Measurements from ENCODE around the gene THBD.

Gene THBD

GRCh38 chr20:23035731-23036130 lies 13.7 kb downstream of the THBD start:
- no peak for DNase-seq (ENCODE audit: low read depth)

DNA sequence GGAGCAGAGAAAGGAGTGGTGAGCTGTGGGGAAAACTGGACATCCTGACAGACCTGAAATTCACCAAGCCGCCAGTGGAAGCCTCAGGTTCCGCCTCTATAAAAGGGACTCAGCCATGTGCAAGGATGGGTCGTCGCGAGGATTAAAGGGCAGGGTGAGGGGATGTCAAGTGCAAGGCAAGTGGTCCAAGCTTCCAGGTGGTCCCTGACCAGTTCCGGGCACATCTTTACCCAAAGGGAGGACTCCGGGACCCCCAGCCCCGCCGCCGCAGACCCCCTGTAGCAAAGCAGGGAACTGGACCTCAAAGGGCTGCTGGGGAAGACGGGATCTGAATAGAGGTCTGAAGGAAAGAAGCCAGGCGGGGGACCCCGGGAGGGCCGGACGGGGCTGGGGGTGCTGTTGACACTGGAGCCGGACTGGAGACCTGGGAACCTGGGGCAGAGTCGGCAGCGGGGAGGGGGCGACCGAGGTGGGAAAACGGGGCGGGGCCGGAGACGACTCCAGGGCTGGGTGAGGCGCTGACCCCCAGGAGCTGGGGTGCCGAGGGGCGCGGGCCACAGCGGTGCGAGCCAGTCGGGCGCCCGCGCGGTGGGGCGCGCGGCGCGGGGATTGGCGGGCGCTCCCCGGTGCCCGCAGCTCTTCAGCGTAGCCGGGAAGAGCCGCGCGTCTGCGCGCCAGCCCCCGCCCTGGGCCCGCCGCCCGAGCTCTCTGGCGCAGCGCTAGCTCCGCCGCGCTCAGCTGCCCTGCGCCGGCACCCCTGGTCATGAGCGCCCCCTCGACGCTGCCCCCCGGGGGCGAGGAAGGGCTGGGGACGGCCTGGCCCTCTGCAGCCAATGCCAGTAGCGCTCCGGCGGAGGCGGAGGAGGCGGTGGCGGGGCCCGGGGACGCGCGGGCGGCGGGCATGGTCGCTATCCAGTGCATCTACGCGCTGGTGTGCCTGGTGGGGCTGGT lies 14.5 kb downstream of the THBD start, which contains the start of gene SSTR4:
Gene SSTR4, plus strand, starts transcription at position 592 of the 951 bp plus-strand sequence. Its CDS starts 172 bp downstream, at position 764.
- DNase-seq (ENCODE audit: low read depth) = no peak

DNA sequence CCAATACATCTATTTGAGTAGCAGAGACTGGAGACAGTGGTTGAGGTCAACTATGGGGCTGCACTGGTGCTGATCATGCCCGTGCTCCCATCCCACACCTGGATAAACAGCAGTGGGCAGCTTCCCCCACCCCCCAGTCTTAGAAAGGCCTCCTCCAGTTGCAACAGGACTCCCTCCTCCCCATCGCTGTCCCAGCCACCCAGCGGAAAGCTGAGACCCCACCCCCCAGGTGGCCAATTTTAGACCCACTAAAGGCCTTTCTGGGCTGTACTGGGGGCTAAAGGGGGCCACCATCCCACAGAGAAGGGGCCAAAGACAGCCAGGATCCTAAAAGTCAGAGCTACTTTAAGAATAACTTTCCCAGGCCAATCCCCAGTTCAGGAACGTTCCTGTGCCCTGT lies 15.6 kb downstream of the THBD start:
- DNase-seq (ENCODE audit: low read depth) = no peak

GRCh38 chr20:23032750-23033078 lies 16.8 kb downstream of the THBD start:
- DNase-seq (ENCODE audit: low read depth) = no peak

- DNase-seq (ENCODE audit: low read depth) = no peak
Measured at GRCh38 chr20:23032056-23032749, 17.3 kb downstream of the THBD start.

DNA sequence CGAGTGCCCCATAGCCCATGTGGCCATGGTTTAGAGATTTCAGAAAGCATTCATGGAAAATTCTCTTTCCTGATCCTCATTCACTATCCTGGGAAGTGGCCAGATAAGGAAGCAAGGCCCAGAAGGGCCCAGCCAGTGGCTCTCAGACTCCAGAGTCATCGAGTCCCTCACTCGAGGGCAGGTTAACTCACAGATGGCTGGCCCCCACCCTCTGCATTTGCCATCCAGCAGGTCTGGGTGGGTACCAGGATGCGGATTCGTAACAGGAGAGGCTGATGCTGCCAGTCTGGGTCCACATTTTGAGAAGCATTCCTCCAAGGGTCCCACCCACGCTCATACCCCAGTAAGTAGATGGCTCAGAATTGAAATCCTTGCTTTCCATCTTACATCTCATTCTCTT lies 18.1 kb downstream of the THBD start:
- no peak for DNase-seq (ENCODE audit: low read depth)

GRCh38 chr20:23029324-23029723 lies 20.1 kb downstream of the THBD start:
- DNase-seq (ENCODE audit: low read depth) = no peak

GRCh38 chr20:23028392-23028791 lies 21.1 kb downstream of the THBD start:
- no peak for DNase-seq (ENCODE audit: low read depth)

DNA sequence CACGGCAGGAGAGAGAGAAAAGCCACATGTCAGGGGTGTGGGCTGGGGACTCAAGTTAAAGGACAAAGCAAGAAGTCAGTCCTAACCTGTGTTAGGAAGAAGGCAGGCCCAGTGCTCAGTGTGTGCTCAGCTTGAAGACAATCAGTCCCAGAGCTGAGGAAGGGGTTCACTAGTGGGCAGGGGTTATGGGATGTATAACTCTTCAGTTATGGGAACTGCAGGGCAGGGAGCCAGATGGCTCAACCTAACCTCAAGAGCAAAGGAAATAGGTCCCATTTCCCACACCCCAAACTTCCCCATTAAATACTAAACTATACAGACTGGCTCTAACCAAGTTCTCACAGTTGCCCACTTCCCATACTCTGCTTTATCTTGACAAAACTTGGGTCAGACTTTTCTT lies 21.8 kb downstream of the THBD start:
- DNase-seq (ENCODE audit: low read depth) = no peak

DNA sequence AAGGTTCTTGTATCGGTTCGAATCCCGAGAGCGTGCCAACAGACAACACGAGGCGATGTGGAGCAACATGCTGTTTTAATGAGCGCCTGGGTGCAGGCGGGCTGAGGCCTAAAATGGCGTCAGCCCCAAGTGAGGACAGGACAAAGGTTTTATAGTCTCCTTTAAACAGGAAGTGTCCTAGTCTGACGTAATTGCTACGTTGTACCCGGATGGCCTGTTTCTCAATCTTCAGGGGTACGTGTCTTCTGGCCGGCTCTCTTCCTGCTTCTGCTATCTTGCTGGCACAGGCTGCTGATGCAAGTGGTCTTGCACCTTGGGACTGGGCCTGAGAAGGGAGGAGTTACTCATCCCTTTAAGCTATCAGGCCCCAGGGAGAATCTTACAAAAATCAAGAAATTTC lies 24.0 kb downstream of the THBD start:
- DNase-seq (ENCODE audit: low read depth) = peak; percentile 79

DNA sequence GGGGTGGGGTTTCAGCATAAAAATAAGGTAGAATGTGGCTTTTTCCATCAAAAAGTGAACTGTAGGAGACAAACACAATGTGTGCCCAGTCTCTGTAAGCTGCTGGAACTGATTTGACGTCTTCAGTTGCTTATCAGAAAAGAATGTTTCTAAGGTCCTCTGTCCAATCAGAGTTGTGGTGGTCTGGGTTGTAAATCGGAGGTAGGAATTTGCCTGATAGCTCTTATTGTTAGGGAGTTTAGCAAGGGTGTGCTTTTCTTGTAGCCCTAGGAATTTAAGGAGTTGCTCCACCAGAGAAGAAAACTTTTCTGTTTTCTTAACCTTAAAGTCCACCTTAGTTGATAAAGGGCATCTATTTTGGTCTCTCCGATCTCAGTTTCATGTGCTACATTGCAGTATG lies 24.8 kb downstream of the THBD start:
- peak; percentile 82 for DNase-seq (ENCODE audit: low read depth)

GRCh38 chr20:23023621-23024177 lies 25.8 kb downstream of the THBD start:
- DNase-seq (ENCODE audit: low read depth) = no peak

- peak; percentile 36 for DNase-seq (ENCODE audit: low read depth)
Measured at GRCh38 chr20:23022849-23023248, 26.6 kb downstream of the THBD start.

GRCh38 chr20:23021951-23022350 lies 27.5 kb downstream of the THBD start:
- peak; percentile 50 for DNase-seq (ENCODE audit: low read depth)

DNA sequence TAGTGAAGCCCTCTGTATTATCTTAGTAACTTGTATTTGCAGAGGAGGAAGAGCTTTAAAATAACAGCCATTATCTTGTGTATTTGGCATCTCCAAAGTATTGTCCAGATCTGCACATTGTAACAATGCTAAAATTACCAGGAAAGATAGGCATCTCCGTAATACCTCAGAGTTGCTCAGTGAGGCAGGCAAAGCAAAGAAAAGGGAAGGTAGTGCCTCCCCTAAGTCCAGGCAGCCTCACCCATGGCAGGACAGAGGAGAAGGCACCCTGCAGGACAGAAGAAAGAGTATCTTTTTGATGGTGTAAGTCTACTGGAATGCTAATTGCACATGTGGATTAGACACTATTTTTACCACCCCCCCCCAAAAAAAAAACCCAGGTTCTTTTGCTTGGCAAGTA lies 27.9 kb downstream of the THBD start:
- no peak for DNase-seq (ENCODE audit: low read depth)

GRCh38 chr20:23020230-23021018 lies 29.0 kb downstream of the THBD start:
- no peak for DNase-seq (ENCODE audit: low read depth)

GRCh38 chr20:23019403-23019802 lies 30.1 kb downstream of the THBD start:
- no peak for DNase-seq (ENCODE audit: low read depth)

DNA sequence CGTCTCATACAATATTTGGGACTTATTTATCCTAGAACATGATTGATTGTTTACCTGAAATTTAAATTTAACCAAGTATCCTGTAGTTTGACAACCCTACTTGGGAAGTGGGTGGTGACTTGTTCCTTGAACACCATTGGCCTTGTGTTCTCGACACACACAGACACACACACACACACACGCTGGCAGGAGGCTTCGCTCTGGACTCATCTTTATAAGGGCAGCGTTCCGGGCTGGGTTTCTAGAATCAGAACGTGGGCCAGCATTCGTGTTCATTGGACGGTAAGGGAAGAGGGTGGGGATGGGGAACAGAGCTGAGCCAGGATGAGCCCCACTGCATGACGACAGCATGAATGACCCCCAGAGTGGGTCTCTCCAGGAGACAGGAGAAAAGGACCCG lies 30.5 kb downstream of the THBD start:
- no peak for DNase-seq (ENCODE audit: low read depth)

DNA sequence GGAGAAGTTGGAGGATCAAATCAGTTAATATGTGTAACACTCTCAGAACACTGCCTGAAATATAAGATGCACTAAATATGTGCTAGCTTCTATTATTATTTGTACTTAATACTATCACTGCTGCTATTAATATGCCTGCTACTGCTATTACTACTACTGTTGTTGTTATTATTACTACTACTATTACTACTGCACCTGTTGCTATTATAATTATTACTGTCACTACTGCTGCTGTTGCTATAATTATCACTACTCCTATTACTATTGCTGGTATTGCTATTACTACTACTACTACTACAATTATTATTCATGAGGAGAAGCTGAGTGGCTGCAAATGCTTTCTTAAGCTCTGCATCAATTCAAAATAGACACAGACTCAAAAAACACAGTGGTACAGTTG lies 31.0 kb downstream of the THBD start:
- DNase-seq (ENCODE audit: low read depth) = no peak

- DNase-seq (ENCODE audit: low read depth) = no peak
Measured at GRCh38 chr20:23017516-23017915, 32.0 kb downstream of the THBD start.

GRCh38 chr20:23013429-23013828 lies 36.0 kb downstream of the THBD start:
- no peak for DNase-seq (ENCODE audit: low read depth)

- DNase-seq (ENCODE audit: low read depth) = no peak
Measured at GRCh38 chr20:23011008-23011721, 38.3 kb downstream of the THBD start.
